HEK293 (cell line): ENCODE measurements around the gene IL12B.
"Not testable (repeated sequence)": the region's sequence is repeated elsewhere in the genome, so short reads cannot be mapped to it uniquely, and the experiment has no call there.

Experiments used
- CTCF ChIA-PET: fragments of 350-600 bp; formaldehyde crosslinking; extraction: SDS; loops from one replicate; lab custom pipeline; 2021; ENCODE audit warnings: antibody characterized with exemption; lab: Yijun Ruan, JAX
- POLR2A ChIA-PET: fragments of 300-600 bp; formaldehyde crosslinking; extraction: SDS; loops from one replicate; lab custom pipeline; 2020; ENCODE audit warnings: antibody characterized with exemption, inconsistent platforms; lab: Yijun Ruan, JAX
- H3K27ac ChIP-seq: fragments of 200-500 bp; sonication (Bioruptor generic); 2 replicates; pipeline ENCODE4 v1.5.1; 2014; ENCODE audit warnings: low read depth, low read length, control low read depth, inconsistent platforms; ENCODE audit errors: extremely low read depth
- H3K36me3 ChIP-seq, 2 experiments: fragments of 200-500 bp in 1 of 2; sonication (Bioruptor generic) in 1 of 2; 1 replicate in 1 of 2; 2 replicates in 1 of 2; pipeline ENCODE4 v1.5.1; 2014 to 2017; ENCODE audit warnings: inconsistent platforms in 2 of 2, low read length in 2 of 2; ENCODE audit not compliant: control insufficient read depth in 2 of 2, insufficient read depth in 1 of 2
- H3K4me1 ChIP-seq: fragments of 200-500 bp; sonication (Bioruptor generic); 2 replicates; pipeline ENCODE4 v1.5.1; 2014; ENCODE audit warnings: mild to moderate bottlenecking, low read length, inconsistent platforms; ENCODE audit not compliant: control insufficient read depth, insufficient read depth
- H3K4me3 ChIP-seq: 2 replicates; pipeline ENCODE4 v1.5.1; 2011; ENCODE audit warnings: low read depth, mild to moderate bottlenecking, control low read depth, low read length, moderate library complexity
- H3K9me3 ChIP-seq: fragments of 200-500 bp; sonication (Bioruptor generic); 2 replicates; pipeline ENCODE4 v1.5.1; 2014; ENCODE audit warnings: low read depth, low read length, inconsistent platforms; ENCODE audit not compliant: control insufficient read depth, insufficient read depth
- ATF2 ChIP-seq: fragments of 450-650 bp; formaldehyde crosslinking; IDR thresholded peaks from 2 replicates; pipeline ENCODE4 v1.5.1; 2016; ENCODE audit warnings: missing biosample characterization, missing genetic modification characterization, low read depth
- KLF1 ChIP-seq: fragments of 450-650 bp; formaldehyde crosslinking; IDR thresholded peaks from 2 replicates; pipeline ENCODE4 v1.5.1; 2016; ENCODE audit warnings: missing biosample characterization, missing genetic modification characterization
- SCRT1 ChIP-seq: fragments of 450-650 bp; formaldehyde crosslinking; IDR thresholded peaks from 2 replicates; pipeline ENCODE4 v1.5.1; 2016; ENCODE audit warnings: missing biosample characterization, missing genetic modification characterization, borderline replicate concordance
- SCRT2 ChIP-seq: fragments of 450-650 bp; formaldehyde crosslinking; IDR thresholded peaks from 2 replicates; pipeline ENCODE4 v1.5.1; 2016; ENCODE audit warnings: missing biosample characterization, missing genetic modification characterization
- SETDB1 ChIP-seq: IDR thresholded peaks from one replicate; pipeline ENCODE4 v1.6.1; 2017; ENCODE audit warnings: mild to moderate bottlenecking, low read length, moderate library complexity, mixed read lengths; ENCODE audit not compliant: insufficient read length
- ZNF138 ChIP-seq: fragments of 450-650 bp; formaldehyde crosslinking; IDR thresholded peaks from 2 replicates; pipeline ENCODE4 v1.5.1; 2016; ENCODE audit warnings: missing biosample characterization, missing genetic modification characterization, borderline replicate concordance
- ZNF18 ChIP-seq: fragments of 450-650 bp; formaldehyde crosslinking; IDR thresholded peaks from 2 replicates; pipeline ENCODE4 v1.5.1; 2016; ENCODE audit warnings: missing biosample characterization, missing genetic modification characterization
- ZNF221 ChIP-seq: fragments of 450-650 bp; formaldehyde crosslinking; IDR thresholded peaks from 2 replicates; pipeline ENCODE4 v1.5.1; 2017; ENCODE audit warnings: missing biosample characterization, missing genetic modification characterization, borderline replicate concordance
- ZNF23 ChIP-seq: fragments of 450-650 bp; formaldehyde crosslinking; IDR thresholded peaks from 2 replicates; pipeline ENCODE4 v1.5.1; 2016; ENCODE audit warnings: missing biosample characterization, missing genetic modification characterization, borderline replicate concordance
- ZNF280D ChIP-seq: fragments of 450-650 bp; formaldehyde crosslinking; IDR thresholded peaks from 2 replicates; pipeline ENCODE4 v1.5.1; 2016; ENCODE audit warnings: missing biosample characterization, missing genetic modification characterization
- ZNF324 ChIP-seq: fragments of 450-650 bp; formaldehyde crosslinking; IDR thresholded peaks from 2 replicates; pipeline ENCODE4 v1.5.1; 2016; ENCODE audit warnings: missing biosample characterization, missing genetic modification characterization
- ZNF423 ChIP-seq: fragments of 450-650 bp; formaldehyde crosslinking; IDR thresholded peaks from 2 replicates; pipeline ENCODE4 v1.5.1; 2016; ENCODE audit warnings: missing biosample characterization, missing genetic modification characterization
- ZNF426 ChIP-seq: fragments of 450-650 bp; formaldehyde crosslinking; IDR thresholded peaks from 2 replicates; pipeline ENCODE4 v1.5.1; 2017; ENCODE audit warnings: missing biosample characterization, missing genetic modification characterization, mild to moderate bottlenecking, inconsistent platforms, moderate library complexity
- ZNF571 ChIP-seq: fragments of 450-650 bp; formaldehyde crosslinking; IDR thresholded peaks from 2 replicates; pipeline ENCODE4 v1.5.0; 2017; ENCODE audit warnings: missing biosample characterization, missing genetic modification characterization
- ZNF677 ChIP-seq: fragments of 450-650 bp; IDR thresholded peaks from 2 replicates; pipeline ENCODE4 v1.5.0; 2018; ENCODE audit warnings: missing biosample characterization, mild to moderate bottlenecking, missing genetic modification characterization, moderate library complexity
- ZNF776 ChIP-seq: fragments of 450-650 bp; formaldehyde crosslinking; IDR thresholded peaks from 2 replicates; pipeline ENCODE4 v1.5.0; 2017; ENCODE audit warnings: missing biosample characterization, missing genetic modification characterization, borderline replicate concordance
- ZNF777 ChIP-seq: fragments of 450-650 bp; formaldehyde crosslinking; IDR thresholded peaks from 2 replicates; pipeline ENCODE4 v1.5.1; 2017; ENCODE audit warnings: missing biosample characterization, missing genetic modification characterization, borderline replicate concordance

IL12B gene

GRCh38 chr5:159304961-159305595 lies 25.2 kb downstream of the IL12B start (continued):
- TF ChIP-seq ZNF280D (tag by site-specific recombination) (no peak), SCRT2 (no peak), ZNF23 (tag by site-specific recombination) (no peak), ZNF426 (no peak)

- CTCF ChIA-PET: no interaction called here
- H3K4me3 ChIP-seq: no peak overlapping the region
- POLR2A ChIA-PET: no interaction called here
- TF ChIP-seq ZNF776 (tag by site-specific recombination) (peak; percentile 48; the same call in 1 of the 2 replicates), ZNF677 (tag by site-specific recombination) (no peak), ZNF423 (tag by site-specific recombination) (no peak), SETDB1 (peak; percentile 47), KLF1 (tag by site-specific recombination) (no peak)
- no peak overlapping the region for H3K27ac ChIP-seq
- no peaks in the 10 kb centered on the region for H3K4me1 ChIP-seq
- H3K9me3 ChIP-seq: no peaks in the 10 kb centered on the region
- H3K36me3 ChIP-seq: no peaks in the 10 kb centered on the region
These were observed 27.0 kb downstream of the IL12B start for GRCh38 chr5:159303286-159303685.

GRCh38 chr5:159301929-159302860 lies 28.1 kb downstream of the IL12B start:
- H3K9me3 ChIP-seq, H3K4me1 ChIP-seq, POLR2A ChIA-PET, H3K4me3 ChIP-seq, H3K36me3 ChIP-seq, H3K27ac ChIP-seq: not testable (repeated sequence)
- TF ChIP-seq SETDB1: peak; percentile 88
- CTCF ChIA-PET: interaction anchor here (1.0 kb wide), 1 partner anchor 15 kb away, joined by 4 read pairs; no protein-coding TSS in a partner anchor

- H3K9me3 ChIP-seq: no peaks in the 10 kb centered on the region
- TF ChIP-seq SCRT1 (no peak), ZNF18 (tag by site-specific recombination) (no peak), ATF2 (no peak), ZNF138 (tag by site-specific recombination) (no peak), ZNF777 (tag by site-specific recombination) (no peak), ZNF221 (no peak), ZNF324 (tag by site-specific recombination) (no peak), ZNF571 (no peak)
- TF ChIP-seq, all 188 proteins: peak for 0
- Histone ChIP-seq H3K4me1 (no peaks in the 10 kb centered on the region), H3K4me3 (no peak overlapping the region), H3K27ac (no peak overlapping the region), H3K36me3 (no peaks in the 10 kb centered on the region)
- CTCF ChIA-PET: interaction anchor here (0.6 to 1.0 kb wide), 2 partner anchors 15 to 159 kb away, joined by 3 to 4 read pairs; no protein-coding TSS in a partner anchor
- POLR2A ChIA-PET: no interaction called here
These were observed 28.8 kb downstream of the IL12B start for GRCh38 chr5:159301466-159301865.

GRCh38 chr5:159297300-159297699 lies 33.0 kb downstream of the IL12B start:
- H3K4me1 ChIP-seq, H3K36me3 ChIP-seq, POLR2A ChIA-PET, H3K27ac ChIP-seq, H3K9me3 ChIP-seq, H3K4me3 ChIP-seq: not testable (repeated sequence)
- CTCF ChIA-PET: interaction anchor here (0.6 kb wide), 2 partner anchors 10 to 140 kb away, joined by 3 to 5 read pairs; no protein-coding TSS in a partner anchor
